Measurements from ENCODE around the gene COG5.
A peak's percentile ranks its signal among the peaks of the same experiment; 100 is the strongest.

Gene COG5

GRCh38 chr7:107237451-107237850 is 326.3 kb downstream of the COG5 start:
- no peaks in the 10 kb centered on the region for H3K79me1 ChIP-seq (ENCODE audit: low read length)
- peaks cover 0 to 2% of the 10 kb centered on the region in 2 experiments for H3K4me1 ChIP-seq (ENCODE audit: control insufficient read depth in 1 of 2, insufficient read depth in 2 of 2, low read length in 2 of 2)
- H3K4me3 ChIP-seq (ENCODE audit: low read depth, low read length): no peak overlapping the region
- no peak overlapping the region for H3K4ac ChIP-seq (ENCODE audit: low read depth, low read length)
- H4K8ac ChIP-seq (ENCODE audit: low read depth, low read length): no peak overlapping the region
- no peak overlapping the region for H2AFZ ChIP-seq (ENCODE audit: insufficient read depth, low read length, poor library complexity)
- H2BK120ac ChIP-seq (ENCODE audit: insufficient read depth, low read length, poor library complexity): no peak overlapping the region
- DNase-seq: no peak
- H2BK12ac ChIP-seq (ENCODE audit: low read length): no peak overlapping the region
- no peak overlapping the region for H2BK5ac ChIP-seq (ENCODE audit: low read depth, low read length, poor library complexity)
- H3K9me3 ChIP-seq (ENCODE audit: insufficient read depth, low read depth, low read length): no peaks in the 10 kb centered on the region
- H3K14ac ChIP-seq (ENCODE audit: low read length): no peak overlapping the region
- no peak overlapping the region for H3K23ac ChIP-seq (ENCODE audit: low read length)
- no peak overlapping the region for H2AK5ac ChIP-seq (ENCODE audit: low read length)
- no peaks in the 10 kb centered on the region for H3K27me3 ChIP-seq (ENCODE audit: insufficient read depth, low read length)
- WGBS (ENCODE audit: extremely low coverage, insufficient coverage, insufficient read length): no CpG with 5 or more reads among the region's 4 CpGs
- no peak overlapping the region for H3K27ac ChIP-seq (ENCODE audit: low read depth, low read length)
- H4K12ac ChIP-seq (ENCODE audit: low read depth, low read length): no peak overlapping the region
- no peak overlapping the region for H3K18ac ChIP-seq (ENCODE audit: low read length)
- H3K4me2 ChIP-seq (ENCODE audit: low read length): no peak overlapping the region
- H3K9ac ChIP-seq (ENCODE audit: low read length): no peak overlapping the region
- H4K91ac ChIP-seq (ENCODE audit: low read depth, low read length): no peak overlapping the region
- H3K36me3 ChIP-seq (ENCODE audit: control insufficient read depth in 1 of 2, insufficient read depth in 2 of 2, low read length in 2 of 2): no peaks in the 10 kb centered on the region
- H3K79me2 ChIP-seq (ENCODE audit: control insufficient read depth, insufficient read depth, low read length, poor library complexity): no peaks in the 10 kb centered on the region

- H3K79me2 ChIP-seq (ENCODE audit: control insufficient read depth, insufficient read depth, low read length, poor library complexity): no peaks in the 10 kb centered on the region
- H4K91ac ChIP-seq (ENCODE audit: low read depth, low read length): no peak overlapping the region
- no peak overlapping the region for H3K14ac ChIP-seq (ENCODE audit: low read length)
- no peak overlapping the region for H3K4me3 ChIP-seq (ENCODE audit: low read depth, low read length)
- H3K4me1 ChIP-seq (ENCODE audit: control insufficient read depth in 1 of 2, insufficient read depth in 2 of 2, low read length in 2 of 2): peaks cover 0 to 2% of the 10 kb centered on the region in 2 experiments
- H3K9me3 ChIP-seq (ENCODE audit: insufficient read depth, low read depth, low read length): no peaks in the 10 kb centered on the region
- H2BK12ac ChIP-seq (ENCODE audit: low read length): no peak overlapping the region
- no peak overlapping the region for H3K27ac ChIP-seq (ENCODE audit: low read depth, low read length)
- H3K4me2 ChIP-seq (ENCODE audit: low read length): no peak overlapping the region
- H4K8ac ChIP-seq (ENCODE audit: low read depth, low read length): no peak overlapping the region
- no peak overlapping the region for H2BK120ac ChIP-seq (ENCODE audit: insufficient read depth, low read length, poor library complexity)
- H2BK5ac ChIP-seq (ENCODE audit: low read depth, low read length, poor library complexity): no peak overlapping the region
- H4K12ac ChIP-seq (ENCODE audit: low read depth, low read length): no peak overlapping the region
- no peak overlapping the region for H3K4ac ChIP-seq (ENCODE audit: low read depth, low read length)
- no peak overlapping the region for H3K9ac ChIP-seq (ENCODE audit: low read length)
- H3K79me1 ChIP-seq (ENCODE audit: low read length): no peaks in the 10 kb centered on the region
- DNase-seq: no peak
- no peaks in the 10 kb centered on the region for H3K27me3 ChIP-seq (ENCODE audit: insufficient read depth, low read length)
- H3K36me3 ChIP-seq (ENCODE audit: control insufficient read depth in 1 of 2, insufficient read depth in 2 of 2, low read length in 2 of 2): no peaks in the 10 kb centered on the region
- no peak overlapping the region for H3K18ac ChIP-seq (ENCODE audit: low read length)
- H2AK5ac ChIP-seq (ENCODE audit: low read length): no peak overlapping the region
- no peak overlapping the region for H3K23ac ChIP-seq (ENCODE audit: low read length)
- no peak overlapping the region for H2AFZ ChIP-seq (ENCODE audit: insufficient read depth, low read length, poor library complexity)
These were observed 326.9 kb downstream of the COG5 start for GRCh38 chr7:107236862-107237261.

- H4K8ac ChIP-seq (ENCODE audit: low read depth, low read length): no peak overlapping the region
- no peak overlapping the region for H3K27ac ChIP-seq (ENCODE audit: low read depth, low read length)
- H3K4ac ChIP-seq (ENCODE audit: low read depth, low read length): no peak overlapping the region
- no peaks in the 10 kb centered on the region for H3K79me2 ChIP-seq (ENCODE audit: control insufficient read depth, insufficient read depth, low read length, poor library complexity)
- H3K9ac ChIP-seq (ENCODE audit: low read length): no peak overlapping the region
- no peak overlapping the region for H3K23ac ChIP-seq (ENCODE audit: low read length)
- H3K14ac ChIP-seq (ENCODE audit: low read length): no peak overlapping the region
- no peaks in the 10 kb centered on the region for H3K36me3 ChIP-seq (ENCODE audit: control insufficient read depth in 1 of 2, insufficient read depth in 2 of 2, low read length in 2 of 2)
- no peak overlapping the region for H4K91ac ChIP-seq (ENCODE audit: low read depth, low read length)
- no peak overlapping the region for H3K4me3 ChIP-seq (ENCODE audit: low read depth, low read length)
- no peaks in the 10 kb centered on the region for H3K27me3 ChIP-seq (ENCODE audit: insufficient read depth, low read length)
- H2AFZ ChIP-seq (ENCODE audit: insufficient read depth, low read length, poor library complexity): no peak overlapping the region
- no peaks in the 10 kb centered on the region for H3K79me1 ChIP-seq (ENCODE audit: low read length)
- H3K4me2 ChIP-seq (ENCODE audit: low read length): no peak overlapping the region
- H2BK5ac ChIP-seq (ENCODE audit: low read depth, low read length, poor library complexity): no peak overlapping the region
- H3K9me3 ChIP-seq (ENCODE audit: insufficient read depth, low read depth, low read length): no peaks in the 10 kb centered on the region
- no peak overlapping the region for H4K12ac ChIP-seq (ENCODE audit: low read depth, low read length)
- H2AK5ac ChIP-seq (ENCODE audit: low read length): no peak overlapping the region
- H2BK120ac ChIP-seq (ENCODE audit: insufficient read depth, low read length, poor library complexity): no peak overlapping the region
- peak in 1 of 2 donors; percentile 14 for DNase-seq
- no peak overlapping the region for H3K18ac ChIP-seq (ENCODE audit: low read length)
- WGBS (ENCODE audit: extremely low coverage, insufficient coverage, insufficient read length): no CpG with 5 or more reads among the region's 3 CpGs
- peaks cover 0 to 2% of the 10 kb centered on the region in 2 experiments for H3K4me1 ChIP-seq (ENCODE audit: control insufficient read depth in 1 of 2, insufficient read depth in 2 of 2, low read length in 2 of 2)
- H2BK12ac ChIP-seq (ENCODE audit: low read length): no peak overlapping the region
These were observed 329.3 kb downstream of the COG5 start for GRCh38 chr7:107234436-107234835.

- Histone ChIP-seq H3K9me3 (ENCODE audit: insufficient read depth, low read depth, low read length) (no peaks in the 10 kb centered on the region), H3K79me1 (ENCODE audit: low read length) (no peaks in the 10 kb centered on the region), H2BK120ac (ENCODE audit: insufficient read depth, low read length, poor library complexity) (no peak overlapping the region), H2AFZ (ENCODE audit: insufficient read depth, low read length, poor library complexity) (no peak overlapping the region), H4K91ac (ENCODE audit: low read depth, low read length) (no peak overlapping the region), H3K27me3 (ENCODE audit: insufficient read depth, low read length) (no peaks in the 10 kb centered on the region), H3K4me3 (ENCODE audit: low read depth, low read length) (no peak overlapping the region), H2BK5ac (ENCODE audit: low read depth, low read length, poor library complexity) (no peak overlapping the region), H3K4me2 (ENCODE audit: low read length) (no peak overlapping the region), H2BK12ac (ENCODE audit: low read length) (no peak overlapping the region), H4K12ac (ENCODE audit: low read depth, low read length) (no peak overlapping the region), H2AK5ac (ENCODE audit: low read length) (no peak overlapping the region), H3K23ac (ENCODE audit: low read length) (no peak overlapping the region), H3K36me3 (ENCODE audit: control insufficient read depth in 1 of 2, insufficient read depth in 2 of 2, low read length in 2 of 2) (no peaks in the 10 kb centered on the region), H3K9ac (ENCODE audit: low read length) (no peak overlapping the region), H3K79me2 (ENCODE audit: control insufficient read depth, insufficient read depth, low read length, poor library complexity) (no peaks in the 10 kb centered on the region), H3K18ac (ENCODE audit: low read length) (no peak overlapping the region), H4K8ac (ENCODE audit: low read depth, low read length) (no peak overlapping the region), H3K4me1 (ENCODE audit: control insufficient read depth in 1 of 2, insufficient read depth in 2 of 2, low read length in 2 of 2) (peaks cover 0 to 2% of the 10 kb centered on the region in 2 experiments), H3K27ac (ENCODE audit: low read depth, low read length) (no peak overlapping the region), H3K4ac (ENCODE audit: low read depth, low read length) (no peak overlapping the region), H3K14ac (ENCODE audit: low read length) (no peak overlapping the region)
- WGBS (ENCODE audit: extremely low coverage, insufficient coverage, insufficient read length): no CpG with 5 or more reads among the region's 1 CpG
- no peak for DNase-seq
These were observed 329.7 kb downstream of the COG5 start for GRCh38 chr7:107233981-107234380.
